ENCODE results near the gene NRSN2. TPM values are rescaled to one million over a fixed set of nuclear protein-coding genes. Genes with fewer than 3 reads are reported as not detected.
"Not testable (repeated sequence)": the region's sequence is repeated elsewhere in the genome, so short reads cannot be mapped to it uniquely, and the experiment has no call there.

NRSN2 gene
- polyA plus RNA-seq, 1 of the 3 experiments (the other 2 are of a cell fraction) = 146 TPM

- ChIA-PET POLR2A (no interaction called here), CTCF (no interaction called here)
- Histone ChIP-seq H3K9ac (no peak overlapping the region), H3K79me2 (ENCODE audit: insufficient read depth) (peaks cover 4% of the 10 kb centered on the region; the same call in 1 of the 2 replicates), H4K20me1 (ENCODE audit: insufficient read depth) (no peaks in the 10 kb centered on the region), H3K27me3 (ENCODE audit: insufficient read depth) (no peaks in the 10 kb centered on the region), H3K4me2 (no peak overlapping the region), H3K27ac (ENCODE audit: low read depth in 2 of 2, low read length in 1 of 2) (no peak overlapping the region), H3K4me1 (ENCODE audit: control insufficient read depth in 1 of 2, insufficient read depth in 2 of 2, low read depth in 1 of 2, low read length in 1 of 2) (peaks cover 13 to 25% of the 10 kb centered on the region in 2 experiments; a peak in 3 of 4 replicates), H3K9me2 (no peaks in the 10 kb centered on the region), H3K9me3 (no peaks in the 10 kb centered on the region), H3K36me3 (replicated peaks in 1 of 2; ENCODE audit: control insufficient read depth in 1 of 2, insufficient read depth in 2 of 2, low read length in 1 of 2) (no peaks in the 10 kb centered on the region), H3F3A (replicated peaks; ENCODE audit: insufficient read depth) (peaks cover 12% of the 10 kb centered on the region), H3K4me3 (ENCODE audit: low read depth in 2 of 2, low read length in 1 of 2) (no peak overlapping the region), H2AFZ (ENCODE audit: low read depth) (no peak overlapping the region)
- TF ChIP-seq YY1 (IDR thresholded peaks at IDR 0.05; ENCODE audit: low read depth) (no peak), EP300 (IDR thresholded peaks at IDR 0.05; ENCODE audit: borderline replicate concordance in 1 of 2, low read depth in 1 of 2, low read length in 1 of 2) (no peak), USF2 (IDR thresholded peaks at IDR 0.05; ENCODE audit: borderline replicate concordance, low read depth, low read length) (no peak), RAD21 (IDR thresholded peaks at IDR 0.05; ENCODE audit: low read length) (no peak), TEAD4 (IDR thresholded peaks at IDR 0.05; ENCODE audit: borderline replicate concordance, insufficient read depth) (no peak), RFX5 (IDR thresholded peaks at IDR 0.05; ENCODE audit: low read length) (no peak), NRF1 (IDR thresholded peaks at IDR 0.05; ENCODE audit: low read depth, low read length) (no peak), GABPA (IDR thresholded peaks at IDR 0.05; ENCODE audit: low read depth) (no peak)
- WGBS (ENCODE audit: low lambda C conversion rate) = 27% methylated on average over 2 of the region's 2 CpGs
- no peak for DNase-seq
Measured at GRCh38 chr20:376089-376488, 29.2 kb downstream of the NRSN2 start.

GRCh38 chr20:376750-377149 lies 29.8 kb downstream of the NRSN2 start:
- WGBS (ENCODE audit: low lambda C conversion rate) = 38% methylated on average over 2 of the region's 2 CpGs

GRCh38 chr20:377578-377977 lies 30.7 kb downstream of the NRSN2 start:
- ChIA-PET CTCF (interaction anchor here (1.2 kb wide), 1 partner anchor 15 kb away, joined by 3 read pairs; no protein-coding TSS in a partner anchor), POLR2A (interaction anchor here (1.0 kb wide), 1 partner anchor 30 kb away, joined by 3 read pairs; no protein-coding TSS in a partner anchor)
- not testable (repeated sequence) for H3K4me2 ChIP-seq; DNase-seq; H3K4me3 ChIP-seq (ENCODE audit: low read depth in 2 of 2, low read length in 1 of 2); H3K27me3 ChIP-seq (ENCODE audit: insufficient read depth); H3K9ac ChIP-seq; H3K9me3 ChIP-seq; H3K27ac ChIP-seq (ENCODE audit: low read depth in 2 of 2, low read length in 1 of 2); H2AFZ ChIP-seq (ENCODE audit: low read depth); H3K9me2 ChIP-seq; H4K20me1 ChIP-seq (ENCODE audit: insufficient read depth); H3F3A ChIP-seq (replicated peaks; ENCODE audit: insufficient read depth); H3K79me2 ChIP-seq (ENCODE audit: insufficient read depth); H3K36me3 ChIP-seq (replicated peaks in 1 of 2; ENCODE audit: control insufficient read depth in 1 of 2, insufficient read depth in 2 of 2, low read length in 1 of 2)
- peaks cover 7 to 12% of the 10 kb centered on the region in 2 experiments; a peak in 3 of 4 replicates for H3K4me1 ChIP-seq (ENCODE audit: control insufficient read depth in 1 of 2, insufficient read depth in 2 of 2, low read depth in 1 of 2, low read length in 1 of 2)
- WGBS (ENCODE audit: low lambda C conversion rate) = 91% methylated on average over 12 of the region's 12 CpGs

More at GRCh38 chr20:376750-377149, 29.8 kb downstream of the NRSN2 start:
- no peak for TF ChIP-seq EZH2phosphoT487 (IDR thresholded peaks at IDR 0.05; ENCODE audit: borderline replicate concordance, low read depth)
- TF ChIP-seq CHD2 (IDR thresholded peaks at IDR 0.05; ENCODE audit: low read length, partially characterized antibody) = no peak
- TF ChIP-seq USF1 (IDR thresholded peaks at IDR 0.05; ENCODE audit: borderline replicate concordance, low read depth) = no peak
- TF ChIP-seq NRF1 (IDR thresholded peaks at IDR 0.05; ENCODE audit: low read depth, low read length) = no peak
- TF ChIP-seq SMC3 (IDR thresholded peaks at IDR 0.05; ENCODE audit: low read depth, low read length) = no peak
- no peak for TF ChIP-seq YY1 (IDR thresholded peaks at IDR 0.05; ENCODE audit: low read depth)
- TF ChIP-seq GATA2 (CRISPR knock-in tag; IDR thresholded peaks at IDR 0.05) = no peak
- TF ChIP-seq FOXJ3 (CRISPR knock-in tag; IDR thresholded peaks at IDR 0.05) = no peak
- TF ChIP-seq FOXM1 (IDR thresholded peaks at IDR 0.05; ENCODE audit: low read depth) = no peak
- TF ChIP-seq GABPA (IDR thresholded peaks at IDR 0.05; ENCODE audit: low read depth) = no peak
- no peak for TF ChIP-seq TAF1 (IDR thresholded peaks at IDR 0.05; ENCODE audit: borderline replicate concordance, low read depth, low read length)
- no peak for TF ChIP-seq RCOR1 (IDR thresholded peaks at IDR 0.05; ENCODE audit: low read length)
- TF ChIP-seq RAD21 (IDR thresholded peaks at IDR 0.05; ENCODE audit: low read length) = no peak
- TF ChIP-seq POLR2AphosphoS5 (IDR thresholded peaks at IDR 0.05; ENCODE audit: low read depth, low read length) = no peak
- TF ChIP-seq RFX5 (IDR thresholded peaks at IDR 0.05; ENCODE audit: low read length) = no peak
- H3K4me2 ChIP-seq = no peak overlapping the region
- CTCF ChIA-PET = no interaction called here
- no peaks in the 10 kb centered on the region for H3K9me3 ChIP-seq
- H3K4me1 ChIP-seq (ENCODE audit: control insufficient read depth in 1 of 2, insufficient read depth in 2 of 2, low read depth in 1 of 2, low read length in 1 of 2) = peaks cover 9 to 20% of the 10 kb centered on the region in 2 experiments; a peak in 3 of 4 replicates
- no peak overlapping the region for H3K4me3 ChIP-seq (ENCODE audit: low read depth in 2 of 2, low read length in 1 of 2)
- no peaks in the 10 kb centered on the region for H3K27me3 ChIP-seq (ENCODE audit: insufficient read depth)
- peaks cover 12% of the 10 kb centered on the region for H3F3A ChIP-seq (replicated peaks; ENCODE audit: insufficient read depth)
- H3K27ac ChIP-seq (ENCODE audit: low read depth in 2 of 2, low read length in 1 of 2) = no peak overlapping the region
- H3K36me3 ChIP-seq (replicated peaks in 1 of 2; ENCODE audit: control insufficient read depth in 1 of 2, insufficient read depth in 2 of 2, low read length in 1 of 2) = no peaks in the 10 kb centered on the region
- DNase-seq = no peak
- no peaks in the 10 kb centered on the region for H4K20me1 ChIP-seq (ENCODE audit: insufficient read depth)
- H3K9me2 ChIP-seq = no peaks in the 10 kb centered on the region
- POLR2A ChIA-PET = no interaction called here
- H3K79me2 ChIP-seq (ENCODE audit: insufficient read depth) = peaks cover 4% of the 10 kb centered on the region; the same call in 1 of the 2 replicates
- H2AFZ ChIP-seq (ENCODE audit: low read depth) = no peak overlapping the region
- no peak overlapping the region for H3K9ac ChIP-seq
